ENCODE measurements around the gene PAH.

PAH gene

GRCh38 chr12:102862486-102862885 lies 54.6 kb downstream of the PAH start:
- no peak for DNase-seq
- no peak overlapping the region for H3K4me3 ChIP-seq (ENCODE audit: low read depth, low read length)
- no peak overlapping the region for H3K27ac ChIP-seq
- no peaks in the 10 kb centered on the region for H3K36me3 ChIP-seq (replicated peaks)
- no peak for TF ChIP-seq CTCF (IDR thresholded peaks at IDR 0.05; ENCODE audit: low read depth, low read length, missing control alignments)
- no peaks in the 10 kb centered on the region for H3K27me3 ChIP-seq (replicated peaks)
- in situ Hi-C loops (cut with HindIII; ENCODE audit: low pct_ligation_motif_present, low sequenced_read_pairs) = no loop called here

GRCh38 chr12:102851246-102851645 lies 65.8 kb downstream of the PAH start:
- no peak overlapping the region for H3K4me3 ChIP-seq (ENCODE audit: low read depth, low read length)
- DNase-seq = no peak
- H3K27ac ChIP-seq = no peak overlapping the region
- no peaks in the 10 kb centered on the region for H3K27me3 ChIP-seq (replicated peaks)
- H3K36me3 ChIP-seq (replicated peaks) = no peaks in the 10 kb centered on the region
- in situ Hi-C loops (cut with HindIII; ENCODE audit: low pct_ligation_motif_present, low sequenced_read_pairs) = no loop called here
- TF ChIP-seq CTCF (IDR thresholded peaks at IDR 0.05; ENCODE audit: low read depth, low read length, missing control alignments) = no peak

GRCh38 chr12:102849722-102850447 lies 67.2 kb downstream of the PAH start:
- Histone ChIP-seq H3K4me3 (ENCODE audit: low read depth, low read length) (no peak overlapping the region), H3K27ac (no peak overlapping the region), H3K27me3 (replicated peaks) (no peaks in the 10 kb centered on the region), H3K36me3 (replicated peaks) (no peaks in the 10 kb centered on the region)
- in situ Hi-C loops (cut with HindIII; ENCODE audit: low pct_ligation_motif_present, low sequenced_read_pairs) = no loop called here
- DNase-seq = no peak
- TF ChIP-seq CTCF (IDR thresholded peaks at IDR 0.05; ENCODE audit: low read depth, low read length, missing control alignments) = no peak

GRCh38 chr12:102848832-102849231 lies 68.2 kb downstream of the PAH start:
- TF ChIP-seq CTCF (IDR thresholded peaks at IDR 0.05; ENCODE audit: low read depth, low read length, missing control alignments) = no peak
- in situ Hi-C loops (cut with HindIII; ENCODE audit: low pct_ligation_motif_present, low sequenced_read_pairs) = no loop called here
- no peak for DNase-seq
- H3K36me3 ChIP-seq (replicated peaks) = no peaks in the 10 kb centered on the region
- no peak overlapping the region for H3K27ac ChIP-seq
- no peak overlapping the region for H3K4me3 ChIP-seq (ENCODE audit: low read depth, low read length)
- H3K27me3 ChIP-seq (replicated peaks) = no peaks in the 10 kb centered on the region

- Histone ChIP-seq H3K4me3 (ENCODE audit: low read depth, low read length) (no peak overlapping the region), H3K27ac (no peak overlapping the region), H3K36me3 (replicated peaks) (no peaks in the 10 kb centered on the region), H3K27me3 (replicated peaks) (no peaks in the 10 kb centered on the region)
- TF ChIP-seq CTCF (IDR thresholded peaks at IDR 0.05; ENCODE audit: low read depth, low read length, missing control alignments) = no peak
- DNase-seq = peak; percentile 0
- in situ Hi-C loops (cut with HindIII; ENCODE audit: low pct_ligation_motif_present, low sequenced_read_pairs) = no loop called here
Measured at GRCh38 chr12:102847131-102847530, 69.9 kb downstream of the PAH start.

Data from brain microvascular endothelial cell (primary cell).